ENCODE measurements around the gene OR52I1.
A peak's percentile ranks its signal among the peaks of the same experiment; 100 is the strongest.

OR52I1 gene, protein sequence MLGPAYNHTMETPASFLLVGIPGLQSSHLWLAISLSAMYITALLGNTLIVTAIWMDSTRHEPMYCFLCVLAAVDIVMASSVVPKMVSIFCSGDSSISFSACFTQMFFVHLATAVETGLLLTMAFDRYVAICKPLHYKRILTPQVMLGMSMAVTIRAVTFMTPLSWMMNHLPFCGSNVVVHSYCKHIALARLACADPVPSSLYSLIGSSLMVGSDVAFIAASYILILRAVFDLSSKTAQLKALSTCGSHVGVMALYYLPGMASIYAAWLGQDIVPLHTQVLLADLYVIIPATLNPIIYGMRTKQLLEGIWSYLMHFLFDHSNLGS

DNA sequence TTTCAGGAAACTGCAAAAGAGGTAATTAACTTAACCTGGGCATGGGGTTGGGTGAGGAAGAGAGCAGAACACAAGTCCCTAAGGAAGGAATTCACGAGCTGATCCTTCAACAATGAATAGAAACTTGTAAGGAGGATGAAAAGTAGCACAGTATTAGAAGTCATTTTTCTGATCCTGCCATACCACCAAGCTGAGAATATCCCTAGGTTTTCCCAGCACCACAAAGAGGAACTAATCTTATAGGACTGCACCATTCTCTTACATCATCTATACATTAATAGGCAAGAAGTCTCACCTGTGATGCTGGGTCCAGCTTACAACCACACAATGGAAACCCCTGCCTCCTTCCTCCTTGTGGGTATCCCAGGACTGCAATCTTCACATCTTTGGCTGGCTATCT, at the start of gene OR52I1:
OR52I1 (plus strand) TSS at position 301 of the 400 bp plus-strand sequence; CDS start at position 301, 0 bp downstream.
- DNase-seq (ENCODE audit: low spot score) = no peak

DNA sequence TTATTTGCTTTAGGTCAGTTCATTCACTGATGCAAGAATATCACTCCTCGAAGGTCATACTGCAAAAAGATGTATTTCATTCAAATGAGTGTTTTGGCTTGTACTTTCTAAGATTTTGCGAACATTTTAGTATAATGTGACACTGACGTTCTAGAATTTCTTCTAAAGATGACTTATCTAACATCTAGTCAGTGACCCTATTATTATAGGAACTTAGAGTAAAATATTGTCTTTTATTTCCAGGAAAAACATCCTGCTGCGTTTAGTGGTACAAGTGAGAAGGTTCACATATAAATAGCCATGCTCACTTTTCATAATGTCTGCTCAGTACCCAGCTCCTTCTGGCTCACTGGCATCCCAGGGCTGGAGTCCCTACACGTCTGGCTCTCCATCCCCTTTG, 48.9 kb upstream of the OR52I1 start, which contains the start of gene OR52M1:
OR52M1 (plus strand) TSS at position 301 of the 400 bp plus-strand sequence; CDS start at position 301, 0 bp downstream.
- no peak for DNase-seq (ENCODE audit: low spot score)

DNA sequence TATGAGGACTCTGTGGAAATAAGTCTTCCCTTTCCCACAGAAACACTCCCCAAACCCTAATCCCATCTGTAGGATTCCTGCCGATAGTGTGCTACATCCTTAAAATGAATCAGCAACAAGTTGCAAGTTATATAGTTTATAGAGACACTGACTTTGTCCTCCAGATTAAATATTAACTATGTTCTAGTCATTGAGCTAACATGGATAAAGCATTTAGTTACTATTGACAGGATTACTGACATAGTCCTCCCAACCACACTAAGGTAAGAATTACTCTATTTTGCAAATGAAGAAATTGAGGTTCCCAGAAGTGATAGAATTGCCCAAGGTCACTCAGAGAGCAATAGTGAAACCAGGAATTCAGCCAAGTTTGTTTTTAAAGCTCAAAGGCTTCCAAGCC, 47.0 kb upstream of the OR52I1 start:
- no peak for DNase-seq (ENCODE audit: low spot score)

DNA sequence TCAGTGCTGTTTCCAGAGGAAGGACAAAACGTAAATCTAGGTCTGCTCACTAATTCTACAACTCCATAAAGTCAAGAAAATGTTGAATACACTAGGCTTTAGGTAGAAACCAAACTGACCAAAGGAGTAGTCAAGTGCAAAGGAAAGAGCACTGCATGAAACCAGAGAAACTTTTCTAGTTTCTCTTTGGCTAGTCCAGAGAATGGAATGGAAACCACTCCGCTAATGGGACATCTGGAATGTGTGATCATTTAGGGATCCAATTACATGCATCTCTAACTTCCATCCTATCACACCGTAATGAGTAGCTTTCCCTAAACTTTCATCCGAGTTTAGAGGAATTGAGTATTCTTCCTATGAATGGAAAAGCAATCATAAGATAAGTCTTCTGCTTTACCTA, 46.4 kb upstream of the OR52I1 start:
- DNase-seq (ENCODE audit: low spot score) = no peak

DNA sequence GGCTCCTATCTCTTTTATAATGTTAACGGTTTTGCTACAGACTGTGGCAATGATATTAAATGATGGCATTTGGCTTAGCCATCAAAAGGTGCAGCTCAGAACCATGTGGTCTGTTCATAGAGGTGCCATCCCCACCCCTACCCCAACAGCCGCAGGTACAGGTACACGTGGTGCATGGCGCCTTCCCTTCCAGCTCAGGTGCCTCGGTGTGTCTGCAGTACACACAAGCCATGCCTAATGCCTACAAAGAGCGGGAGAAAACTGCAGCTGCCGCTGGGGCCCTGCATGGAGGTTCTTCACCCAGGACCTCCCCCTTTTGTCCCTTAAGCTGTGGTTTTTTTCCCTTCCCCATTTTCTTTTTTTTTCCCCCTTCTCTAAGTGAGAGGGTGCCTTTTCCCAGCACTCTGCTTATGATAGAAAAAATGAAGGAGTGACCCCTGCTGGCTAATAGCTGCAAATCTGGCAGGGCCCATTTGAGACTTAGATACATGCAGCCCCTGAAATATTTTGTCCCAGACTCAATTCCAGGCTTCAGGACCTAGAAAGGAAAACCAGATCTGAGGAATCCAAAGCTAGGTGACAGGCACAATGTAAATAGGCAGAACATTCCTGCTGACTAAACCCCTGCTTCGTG, 42.4 kb upstream of the OR52I1 start:
- no peak for DNase-seq (ENCODE audit: low spot score)

DNA sequence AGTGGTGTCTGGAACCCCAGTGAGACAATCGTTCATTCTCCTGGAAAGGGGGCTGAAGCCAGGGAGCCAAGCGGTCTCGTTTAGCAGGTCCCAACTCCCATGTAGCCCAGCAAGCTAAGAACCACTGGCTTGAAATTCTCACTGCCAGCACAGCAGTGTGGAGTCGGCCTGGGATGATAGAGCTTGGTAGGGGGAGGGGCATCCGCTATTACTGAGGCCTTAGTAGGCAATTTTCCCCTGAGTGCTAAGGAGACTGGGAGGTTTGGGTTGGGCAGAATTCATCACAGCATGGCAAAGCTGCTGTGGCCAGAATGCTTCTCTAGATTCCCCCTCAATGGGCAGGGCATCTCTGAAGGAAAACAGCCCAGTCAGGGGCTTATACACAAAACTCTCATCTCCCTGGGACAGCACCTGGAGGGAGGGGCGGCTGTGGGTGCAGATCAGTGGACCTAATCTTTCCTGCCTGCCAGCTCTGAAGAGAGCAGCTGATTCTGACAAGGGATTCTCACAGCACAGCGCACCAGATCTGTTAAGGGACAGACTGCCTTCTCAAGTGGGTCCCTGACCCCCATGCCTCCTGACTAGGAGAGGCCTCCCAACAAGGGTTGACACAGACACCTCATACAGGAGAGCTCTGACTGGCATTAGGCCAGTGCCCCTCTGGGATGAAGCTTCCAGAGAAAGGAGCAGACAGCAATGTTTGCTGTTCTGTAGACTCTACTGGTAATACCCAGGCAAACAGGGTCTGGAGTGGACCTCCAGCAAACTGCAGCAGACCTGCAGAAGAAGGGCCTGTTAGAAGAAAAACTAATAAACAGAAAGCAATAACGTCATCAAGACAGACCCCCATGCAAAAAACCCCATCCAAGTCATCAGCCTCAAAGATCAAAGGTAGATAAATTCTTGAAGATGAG, 34.1 kb upstream of the OR52I1 start:
- DNase-seq (ENCODE audit: low spot score) = no peak

DNA sequence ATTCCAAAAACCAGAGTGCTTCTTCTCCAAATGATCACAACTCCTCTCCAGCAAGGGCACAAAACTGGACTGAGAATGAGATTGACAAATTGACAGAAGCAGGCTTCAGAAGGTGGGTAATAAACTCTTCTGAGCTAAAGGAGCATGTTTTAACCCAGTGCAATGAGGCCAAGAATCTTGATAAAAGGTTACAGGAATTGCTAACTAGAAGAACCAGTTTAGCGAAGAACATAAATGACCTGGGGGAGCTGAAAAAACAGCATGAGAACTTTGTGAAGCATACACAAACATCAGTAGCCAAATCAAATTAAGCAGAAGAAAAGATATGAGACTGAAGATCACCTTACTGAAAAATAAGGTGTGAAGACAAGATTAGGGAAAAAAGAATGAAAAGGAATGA, 33.4 kb upstream of the OR52I1 start:
- no peak for DNase-seq (ENCODE audit: low spot score)

DNA sequence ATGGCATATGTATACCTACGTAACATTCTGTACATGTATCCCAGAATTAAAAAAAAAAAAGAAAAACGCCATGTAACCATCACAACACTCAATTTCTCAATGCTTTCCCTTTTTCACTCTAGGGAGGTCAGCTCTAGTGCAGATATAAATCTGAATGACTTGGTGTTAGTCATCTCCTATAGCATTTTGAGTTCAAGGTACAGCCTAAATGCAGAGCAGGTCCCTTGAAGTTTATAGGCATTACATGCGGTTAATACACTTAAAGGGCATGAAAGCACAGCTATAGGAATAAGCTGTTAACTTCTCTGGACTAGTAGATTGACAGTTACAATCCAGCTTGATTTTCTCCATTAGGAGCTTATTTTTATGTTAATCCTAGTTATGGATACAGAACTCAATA, 28.5 kb upstream of the OR52I1 start:
- DNase-seq (ENCODE audit: low spot score) = no peak

DNA sequence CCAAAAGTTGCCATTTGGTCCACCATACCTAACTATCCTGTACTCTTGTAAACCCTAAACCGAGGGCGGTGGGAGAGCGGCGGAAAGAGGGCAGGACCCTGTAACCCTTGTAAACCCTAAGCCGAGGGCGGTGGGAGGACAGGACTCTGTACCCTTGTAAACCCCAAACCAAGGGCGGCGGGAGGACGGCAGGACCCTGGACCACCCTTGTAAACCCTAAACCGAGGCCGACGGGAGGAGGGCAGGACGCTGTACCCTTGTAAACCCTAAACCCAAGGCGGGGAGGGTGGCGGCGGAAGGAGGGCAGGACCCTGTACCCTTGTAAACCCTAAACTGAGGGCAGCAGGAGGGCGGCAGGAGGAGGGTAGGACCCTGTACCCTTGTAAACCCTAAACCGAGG, 24.8 kb upstream of the OR52I1 start:
- no peak for DNase-seq (ENCODE audit: low spot score)

DNA sequence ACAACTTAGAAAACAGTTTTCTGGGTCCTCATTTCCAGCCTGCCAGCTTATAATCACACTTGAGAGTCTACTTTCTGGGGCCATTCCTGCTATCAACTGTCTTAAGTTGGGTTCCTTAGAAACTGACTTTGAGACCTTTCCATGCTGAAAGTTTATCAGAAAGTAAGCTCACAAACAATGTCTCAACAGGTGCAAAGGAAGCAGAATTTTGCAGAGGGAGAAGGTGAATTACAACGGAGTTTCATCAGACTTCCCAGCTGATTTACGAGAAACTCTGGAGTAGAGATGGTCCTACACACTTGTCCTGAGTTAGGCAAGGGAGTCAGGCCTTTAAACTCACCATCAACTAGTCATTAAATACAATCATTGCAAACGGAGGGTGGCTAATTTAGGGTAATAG, 17.0 kb upstream of the OR52I1 start:
- DNase-seq (ENCODE audit: low spot score) = no peak

DNA sequence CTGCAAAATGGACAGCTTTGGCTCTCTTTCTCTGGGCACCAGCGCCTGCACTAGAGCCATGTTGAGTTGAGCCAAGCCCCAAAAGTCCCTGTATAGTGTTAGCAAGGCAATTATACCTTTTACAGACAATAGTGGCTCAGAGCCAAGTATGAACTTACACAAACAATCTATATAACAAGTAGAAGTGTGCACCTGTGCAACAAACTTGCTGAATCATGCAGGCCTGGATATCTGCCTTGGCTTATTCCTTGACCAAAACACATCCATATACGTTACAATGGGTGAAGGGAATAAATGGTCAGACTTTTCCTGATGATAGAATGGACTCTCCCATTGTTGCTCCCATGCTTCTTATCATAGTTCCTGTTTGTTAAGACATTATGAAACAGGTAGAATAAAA, 16.1 kb upstream of the OR52I1 start:
- DNase-seq (ENCODE audit: low spot score) = no peak

DNA sequence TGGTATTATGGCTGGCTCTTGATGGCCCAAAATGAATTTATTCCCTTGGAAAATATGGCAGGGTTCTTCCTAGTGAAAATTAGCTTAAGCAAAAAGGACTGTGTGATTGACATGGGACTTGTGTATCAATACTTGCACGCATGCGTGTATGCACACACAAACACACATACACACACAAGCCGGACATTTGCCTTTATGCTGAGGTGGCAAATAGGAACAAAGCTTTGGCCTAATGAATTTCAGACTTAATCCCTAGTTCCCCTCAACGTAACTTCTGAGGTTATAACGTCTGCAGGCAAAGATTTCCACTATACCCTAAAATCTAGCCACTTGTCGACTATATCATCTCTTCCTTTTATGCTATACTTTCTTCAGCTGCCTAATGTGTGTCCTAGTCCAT, 15.2 kb upstream of the OR52I1 start:
- no peak for DNase-seq (ENCODE audit: low spot score)

DNA sequence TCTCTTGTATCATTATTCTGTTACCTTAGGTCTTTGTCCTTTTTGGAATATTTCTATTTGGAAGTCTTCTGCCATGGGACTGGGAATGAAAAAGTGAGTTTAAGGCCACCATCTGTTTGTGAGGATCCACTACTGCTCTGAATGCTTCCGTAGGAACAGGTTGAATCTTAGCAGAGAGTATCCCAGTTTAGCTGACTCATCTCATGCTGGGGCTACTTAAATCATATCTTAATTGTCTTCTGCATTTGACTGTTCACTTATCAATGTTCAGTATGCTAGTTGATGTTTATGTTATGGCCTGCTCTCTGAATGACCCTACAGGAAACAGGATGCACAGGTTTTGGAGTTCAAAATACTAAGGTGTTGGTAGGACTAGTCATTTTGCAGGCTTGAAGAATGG, 13.7 kb upstream of the OR52I1 start:
- DNase-seq (ENCODE audit: low spot score) = no peak

DNA sequence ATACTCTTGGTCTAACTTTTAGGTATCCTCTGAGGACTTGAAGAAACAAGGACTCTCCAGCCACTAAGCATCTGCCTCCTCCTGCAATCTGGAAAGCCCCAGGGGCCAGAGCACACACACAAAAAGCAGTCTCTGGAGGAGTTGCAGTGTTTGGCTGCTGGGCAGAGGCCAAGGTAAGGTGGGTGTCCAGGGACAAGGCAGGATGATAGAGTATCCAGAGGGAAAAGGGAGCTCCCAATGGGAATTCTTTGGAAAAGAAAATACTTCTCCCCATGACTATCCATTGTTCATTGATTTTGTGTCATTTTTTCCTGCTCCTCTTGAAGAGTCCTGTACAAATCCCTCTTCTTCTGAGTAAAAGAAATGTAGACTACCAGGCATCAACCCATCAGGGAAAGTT, 12.4 kb upstream of the OR52I1 start, which contains the start of gene OR52I2:
OR52I2 (plus strand) TSS at position 301 of the 400 bp plus-strand sequence.
- no peak for DNase-seq (ENCODE audit: low spot score)

DNA sequence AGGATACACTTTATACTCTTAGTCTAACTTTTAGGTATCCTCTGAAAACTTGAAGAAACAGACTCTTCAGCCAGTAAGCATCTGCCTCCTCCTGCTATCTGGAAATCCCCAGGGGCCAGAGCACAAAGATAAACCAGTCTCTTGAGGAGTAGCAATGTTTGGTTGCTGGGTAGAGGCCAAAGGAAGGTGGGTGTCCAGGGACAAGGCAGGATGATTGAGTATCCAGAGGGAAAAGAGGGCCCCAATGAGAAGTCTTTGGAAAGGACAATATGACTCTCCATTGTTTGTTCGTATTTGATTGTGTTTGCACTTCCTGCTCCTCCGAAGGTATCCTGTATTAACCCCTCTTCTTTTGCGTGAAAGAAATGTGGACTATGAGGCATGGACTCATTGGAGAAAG, 4.8 kb upstream of the OR52I1 start:
- DNase-seq (ENCODE audit: low spot score) = no peak

DNA sequence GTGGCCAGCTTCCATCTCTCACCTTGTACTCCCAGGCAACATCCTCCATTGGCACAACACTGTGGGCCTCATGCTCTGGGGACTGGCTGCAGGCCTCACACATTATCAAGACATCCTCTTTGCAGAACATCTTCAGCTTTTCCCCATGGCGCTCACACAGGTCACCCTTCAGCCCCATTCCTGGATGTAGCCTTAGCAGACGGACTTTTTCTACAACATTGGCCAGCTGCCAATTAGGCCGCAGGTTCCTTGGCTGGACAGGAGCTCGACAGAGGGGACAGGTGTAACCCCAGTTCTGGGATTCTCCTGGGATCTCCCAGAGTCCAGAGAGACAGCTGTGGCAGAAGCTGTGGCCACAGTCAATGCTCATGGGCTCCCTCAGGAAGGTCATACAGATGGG, 11.2 kb downstream of the OR52I1 start:
- DNase-seq (ENCODE audit: low spot score) = no peak

DNA sequence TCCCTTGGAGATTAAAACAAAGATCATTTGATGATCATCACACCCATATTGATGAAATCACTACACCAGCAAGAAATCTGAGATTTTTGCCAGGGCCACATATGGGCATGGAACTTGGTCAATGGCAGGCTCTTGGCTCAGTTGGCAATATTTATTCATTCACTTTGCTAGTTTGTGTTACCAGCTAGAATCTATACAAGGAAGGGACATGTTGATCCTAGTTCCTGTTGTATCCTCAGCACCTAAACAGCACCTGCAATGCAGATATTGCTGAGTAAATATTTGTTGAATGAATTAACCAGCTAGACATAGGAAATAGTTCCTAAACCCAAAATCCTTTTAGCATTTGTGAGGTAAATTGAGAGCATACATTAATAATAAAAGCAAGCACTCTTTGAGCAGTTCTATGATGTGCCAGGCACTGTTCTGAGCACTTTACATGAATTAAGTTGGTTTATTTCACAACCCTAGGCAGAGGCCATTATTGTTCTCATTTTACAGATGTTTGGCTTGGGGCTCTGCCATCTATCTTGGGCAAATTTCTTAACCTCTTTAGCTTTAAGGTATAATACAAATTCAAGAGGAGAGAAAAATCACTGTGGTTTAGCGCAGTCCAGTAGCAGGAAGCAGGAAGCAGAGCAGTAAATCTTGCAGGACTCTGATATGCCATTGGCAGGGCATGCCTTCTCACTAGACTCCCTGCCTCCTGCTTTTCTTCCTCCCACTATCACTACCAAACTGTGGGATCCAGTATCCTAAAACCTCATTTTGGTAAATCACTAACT, 12.6 kb downstream of the OR52I1 start:
- no peak for DNase-seq (ENCODE audit: low spot score)

DNA sequence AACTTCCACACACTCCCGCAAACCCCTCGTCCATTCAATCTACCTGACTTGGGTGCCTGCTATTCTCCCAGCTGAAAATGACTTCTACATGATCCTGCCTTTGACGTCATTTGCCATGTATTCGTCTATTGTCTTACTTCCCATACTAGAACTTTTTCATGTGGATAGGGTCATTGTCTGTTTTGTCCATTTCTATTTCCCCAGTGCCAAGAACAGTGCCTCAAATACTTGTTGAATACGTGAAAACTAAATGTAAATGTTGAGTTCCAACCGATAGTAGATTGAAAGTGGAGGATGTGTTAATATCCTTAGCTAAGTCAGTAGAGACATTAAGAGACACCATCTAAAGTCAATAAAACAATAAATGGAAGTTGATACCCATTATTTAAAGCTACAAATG, 13.3 kb downstream of the OR52I1 start:
- no peak for DNase-seq (ENCODE audit: low spot score)

DNA sequence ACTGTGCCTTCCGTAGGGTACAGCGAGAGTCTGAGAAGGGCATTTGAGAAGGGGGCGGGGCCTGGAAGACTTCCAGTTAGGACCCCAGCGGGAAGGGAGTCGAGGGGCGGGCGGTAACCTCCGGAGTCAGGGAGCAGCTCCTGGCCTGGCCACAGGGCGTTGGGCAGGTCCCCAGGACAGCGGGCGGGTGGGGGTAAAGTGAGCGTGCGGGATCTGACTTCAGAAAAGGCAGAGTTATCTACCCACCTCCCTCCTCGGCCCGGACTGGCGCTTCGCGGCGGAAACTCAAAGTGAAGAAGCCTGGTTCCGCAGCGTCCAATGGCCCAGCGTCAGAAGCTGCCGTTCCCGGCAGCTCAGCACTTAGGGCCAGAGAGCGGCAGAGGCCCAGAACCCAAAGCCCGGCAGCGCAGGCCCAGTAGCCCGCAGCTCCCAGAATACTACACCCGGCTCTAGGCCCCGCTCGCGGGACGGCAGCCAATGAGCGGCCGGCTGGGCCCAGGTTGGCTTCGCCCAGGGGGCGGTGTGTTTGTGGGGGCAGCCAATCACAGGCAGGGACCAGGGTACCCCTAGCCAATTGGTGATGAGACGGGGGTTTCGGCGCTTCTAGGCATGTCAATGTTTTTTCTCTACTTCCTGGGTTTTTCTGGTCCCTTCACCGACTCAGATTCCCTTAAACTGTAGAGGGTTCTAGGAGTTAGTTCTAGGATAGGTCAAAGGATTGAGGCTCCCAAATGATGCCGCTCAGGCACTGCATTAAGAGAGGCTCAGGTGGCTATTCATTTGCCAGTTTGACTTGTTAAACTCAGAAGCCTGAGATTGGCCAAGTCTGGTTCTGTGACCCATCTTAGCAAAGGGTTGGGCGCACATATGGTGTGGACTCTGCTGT, 14.2 kb downstream of the OR52I1 start, which contains the start of gene TRIM68:
TRIM68 (minus strand) TSS at position 451 of the 886 bp plus-strand sequence. CDS start 2,727 bp downstream, outside the sequence.
- DNase-seq (ENCODE audit: low spot score) = peak; percentile 99

DNA sequence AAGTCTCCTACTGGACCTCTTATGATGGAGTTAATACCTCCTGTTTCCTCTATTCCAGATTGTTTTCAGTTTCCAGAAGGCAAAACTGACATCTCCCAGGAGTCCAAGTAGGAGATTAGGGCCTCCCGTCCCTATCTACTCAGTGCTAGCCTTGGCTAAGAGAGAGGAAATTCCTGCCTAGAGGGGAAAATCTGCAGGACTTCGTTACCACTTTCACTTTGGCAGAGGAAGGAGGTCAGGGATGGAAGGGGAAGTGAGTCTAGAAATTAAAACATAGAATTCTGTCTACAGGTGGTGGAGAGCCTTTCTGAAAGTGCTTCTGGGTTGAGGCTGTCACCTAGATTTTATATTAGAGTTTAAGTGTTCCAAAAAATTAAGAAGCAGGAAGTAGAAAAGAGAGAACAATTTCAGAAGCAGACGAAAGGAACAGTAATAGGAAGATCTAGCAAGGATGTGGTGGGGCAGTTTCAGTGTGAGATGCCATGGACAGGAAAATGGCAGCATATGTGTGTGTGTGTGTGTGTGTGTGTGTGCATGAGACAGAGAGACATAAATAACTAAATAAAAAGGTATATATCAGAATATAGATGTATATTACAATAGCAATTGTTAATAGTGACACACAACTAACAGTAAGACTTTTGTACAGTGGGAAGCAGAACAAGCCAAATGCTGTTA, 16.6 kb downstream of the OR52I1 start:
- peak; percentile 4 for DNase-seq (ENCODE audit: low spot score)

Measured in AG08395 (cell line).